LNCAP (cell line): ENCODE data around the gene CAMK2B.

Experiments
- CTCF ChIP-seq: fragments of 450-650 bp; IDR thresholded peaks from 2 replicates; pipeline ENCODE4 v1.5.1; 2017; ENCODE audit warnings: mild to moderate bottlenecking

CAMK2B gene

GRCh38 chr7:44227911-44228310 is 97.5 kb downstream of the CAMK2B start:
- TF ChIP-seq CTCF: no peak

- TF ChIP-seq CTCF: no peak
These were observed 99.0 kb downstream of the CAMK2B start for GRCh38 chr7:44226396-44226753.

- TF ChIP-seq CTCF: no peak
These were observed 99.6 kb downstream of the CAMK2B start for GRCh38 chr7:44225566-44226395.

- no peak for TF ChIP-seq CTCF
These were observed 100.3 kb downstream of the CAMK2B start for GRCh38 chr7:44224974-44225565.

GRCh38 chr7:44224080-44224973 is 101.1 kb downstream of the CAMK2B start:
- no peak for TF ChIP-seq CTCF

GRCh38 chr7:44223362-44224079 is 101.9 kb downstream of the CAMK2B start:
- TF ChIP-seq CTCF: no peak

GRCh38 chr7:44222776-44223261 is 102.6 kb downstream of the CAMK2B start:
- no peak for TF ChIP-seq CTCF
